ENCODE results near the gene BLVRA.
"Not testable (repeated sequence)": the region's sequence is repeated elsewhere in the genome, so short reads cannot be mapped to it uniquely, and the experiment has no call there.

Gene BLVRA

DNA sequence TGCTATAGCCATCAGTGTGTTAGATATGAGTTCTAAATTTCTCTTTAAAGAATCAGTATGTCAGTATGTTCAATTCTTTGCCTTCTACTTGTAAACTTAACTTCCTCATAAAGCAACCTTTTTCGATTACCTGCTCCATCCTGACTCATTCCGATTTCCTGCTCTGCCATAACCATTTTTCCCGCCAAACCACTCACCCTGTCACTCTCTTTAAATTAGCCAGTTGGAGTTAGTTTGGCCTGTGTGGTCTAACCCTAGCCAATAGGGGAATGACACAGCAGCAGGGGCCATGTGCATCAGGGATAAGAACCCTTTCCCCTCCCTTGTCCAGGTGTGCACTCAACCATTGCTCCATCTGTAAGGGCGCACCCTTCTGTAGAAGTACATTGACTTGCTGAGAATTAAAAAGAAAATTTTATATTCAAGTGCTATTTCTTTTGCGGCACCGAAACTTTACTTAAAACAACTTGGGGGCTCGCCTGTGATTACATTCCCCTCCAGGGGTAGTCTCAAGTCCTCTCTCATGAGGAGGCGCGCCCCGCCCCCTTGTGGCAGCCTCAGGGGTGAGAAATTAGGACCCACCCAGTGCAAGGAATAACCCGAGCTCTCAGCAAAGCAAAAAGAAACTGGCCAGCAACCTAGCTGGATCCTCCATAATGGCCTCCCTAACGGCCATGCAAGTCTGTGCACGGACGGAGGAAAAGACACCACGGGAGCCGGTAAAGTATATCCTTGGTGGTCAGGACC, 51.9 kb downstream of the BLVRA start:
- peak in 1 of 2 donors; percentile 44 for DNase-seq (ENCODE audit: low read depth in 2 of 2)

- no peak for DNase-seq (ENCODE audit: low read depth in 2 of 2)
Observed at GRCh38 chr7:43815373-43815772, 56.9 kb downstream of the BLVRA start.

DNA sequence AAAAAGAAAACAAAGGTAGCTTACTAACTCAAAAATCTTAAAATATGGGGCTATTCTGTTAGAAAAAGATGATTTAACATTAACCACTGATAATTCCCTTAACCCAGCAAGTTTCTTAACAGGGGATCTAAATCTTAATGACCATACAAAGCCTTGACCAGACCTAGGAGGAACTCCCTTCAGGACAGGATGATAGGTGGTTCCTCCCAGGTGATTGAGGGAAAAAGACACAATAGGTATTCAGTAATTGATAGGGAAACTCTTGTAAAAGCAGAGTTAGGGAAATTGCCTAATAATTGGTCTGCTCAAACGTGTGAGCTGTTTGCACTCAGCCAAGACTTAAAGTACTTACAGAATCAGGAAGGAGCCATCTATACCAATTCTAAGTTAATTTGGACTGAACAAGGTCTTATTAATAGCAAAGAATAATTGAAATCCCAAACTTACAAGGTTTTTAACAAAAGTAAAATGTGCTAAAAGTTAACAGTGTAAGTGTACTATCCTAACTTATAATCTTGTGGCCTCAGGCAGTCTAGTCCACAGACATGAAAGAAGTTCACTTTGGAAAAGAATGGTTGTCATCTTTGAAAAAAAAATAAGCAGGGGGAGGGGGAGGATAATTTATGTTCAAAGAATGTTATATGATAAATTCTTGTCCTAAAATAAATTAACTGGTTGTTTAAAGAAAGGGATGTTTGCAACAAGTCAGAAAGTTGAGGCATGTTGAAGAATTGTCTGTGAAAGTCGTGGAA, 57.7 kb downstream of the BLVRA start:
- DNase-seq (ENCODE audit: low read depth in 2 of 2) = not testable (repeated sequence)

GRCh38 chr7:43823425-43823824, 64.9 kb downstream of the BLVRA start:
- not testable (repeated sequence) for DNase-seq (ENCODE audit: low read depth in 2 of 2)

DNA sequence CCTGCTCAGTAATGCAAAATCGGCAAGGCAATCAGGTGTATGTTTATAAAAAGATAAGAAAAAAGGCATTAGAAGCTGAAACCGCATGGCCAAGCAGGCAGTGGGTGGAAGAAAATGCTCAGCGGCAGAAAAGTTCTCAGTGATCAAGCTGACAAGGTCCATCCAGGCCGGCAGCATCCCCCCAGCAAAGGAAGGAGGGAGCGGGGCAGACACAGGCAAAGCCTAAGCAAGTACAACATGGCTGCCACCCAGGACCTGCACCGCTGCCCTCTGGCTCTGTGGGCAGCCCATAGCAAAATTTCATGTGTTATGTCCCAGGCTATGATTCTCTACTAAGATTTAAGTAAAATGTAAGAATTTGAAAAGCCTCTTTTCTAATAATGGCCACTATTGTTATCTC, 65.5 kb downstream of the BLVRA start:
- no peak for DNase-seq (ENCODE audit: low read depth in 2 of 2)

DNA sequence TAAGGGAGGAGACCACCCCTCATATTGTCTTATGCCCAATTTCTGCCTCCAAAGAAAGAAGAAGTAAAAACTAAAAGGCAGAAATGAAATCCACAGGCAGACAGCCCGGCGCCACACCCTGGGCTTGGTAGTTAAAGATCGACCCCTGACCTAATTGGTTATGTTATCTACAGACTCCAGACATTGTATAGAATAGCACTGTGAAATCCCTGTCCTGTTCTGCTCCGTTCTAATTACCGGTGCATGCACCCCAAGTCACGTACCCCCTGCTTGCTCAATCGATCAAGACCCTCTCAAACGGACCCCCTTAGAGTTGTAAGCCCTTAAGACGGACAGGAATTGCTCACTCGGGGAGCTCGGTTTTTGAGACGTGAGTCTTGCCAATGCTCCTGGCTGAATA, 66.0 kb downstream of the BLVRA start:
- not testable (repeated sequence) for DNase-seq (ENCODE audit: low read depth in 2 of 2)

DNA sequence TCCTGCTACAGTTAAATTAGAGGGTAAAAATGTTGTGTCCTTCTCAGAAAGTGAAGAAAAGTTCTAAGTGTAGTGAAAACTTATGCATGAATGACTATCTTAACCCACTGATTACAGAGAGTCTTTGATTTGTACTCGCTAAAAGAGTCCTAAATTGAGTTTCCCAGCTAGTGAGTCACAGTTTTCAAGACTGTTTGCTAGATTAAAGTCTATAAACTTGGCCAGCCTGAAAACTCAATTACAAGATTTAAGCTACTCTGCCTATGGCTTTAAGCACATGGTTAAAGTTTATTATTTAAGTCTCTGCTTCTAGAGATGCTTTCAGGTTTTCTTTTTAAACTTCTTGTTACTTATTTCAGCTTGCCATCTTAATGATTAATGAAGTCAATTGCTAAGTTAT, 66.5 kb downstream of the BLVRA start:
- DNase-seq (ENCODE audit: low read depth in 2 of 2) = no peak

DNA sequence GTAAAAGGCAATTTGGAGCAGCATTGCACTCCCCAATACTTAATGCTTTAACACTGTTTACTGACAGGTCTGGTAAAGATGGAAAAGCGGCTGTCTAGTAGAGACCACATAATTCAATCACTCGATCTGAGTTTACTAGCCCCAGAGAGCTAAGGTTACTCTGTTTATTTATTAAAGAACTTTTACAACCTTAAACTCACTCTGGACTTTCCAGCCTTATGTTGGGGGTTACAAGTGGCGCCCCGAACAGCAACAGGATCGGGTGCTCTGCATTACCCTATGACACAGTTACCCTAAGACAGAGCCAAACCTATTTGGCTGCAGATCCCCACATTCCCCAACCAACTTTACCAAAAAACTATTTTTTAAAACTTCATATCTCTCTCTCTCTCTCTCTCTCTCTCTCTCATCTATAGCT, 66.9 kb downstream of the BLVRA start:
- DNase-seq (ENCODE audit: low read depth in 2 of 2) = no peak

DNA sequence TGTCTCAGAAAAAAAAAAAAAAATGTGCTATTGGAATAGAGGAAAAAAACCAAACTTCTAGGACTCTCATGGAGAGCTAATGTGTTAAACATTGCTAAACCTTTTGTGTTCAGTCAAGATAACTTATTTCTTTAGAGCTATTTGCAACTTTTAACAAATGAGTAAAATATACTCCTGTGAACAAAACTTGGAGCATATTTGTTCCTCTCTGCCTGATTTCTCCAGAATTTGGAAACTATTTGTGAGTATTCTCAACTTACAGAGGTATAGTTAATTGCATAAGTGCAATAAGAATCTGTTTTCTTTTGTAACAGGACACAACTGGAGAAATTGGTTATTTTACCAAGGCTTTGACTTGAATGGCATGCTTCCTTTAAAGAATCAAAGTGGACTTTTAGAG, 72.4 kb downstream of the BLVRA start:
- not testable (repeated sequence) for DNase-seq (ENCODE audit: low read depth in 2 of 2)

GRCh38 chr7:43834463-43835251, 76.2 kb downstream of the BLVRA start:
- peak in 1 of 2 donors; percentile 13 for DNase-seq (ENCODE audit: low read depth in 2 of 2)

- no peak for DNase-seq (ENCODE audit: low read depth in 2 of 2)
Observed at GRCh38 chr7:43838201-43838658, 79.8 kb downstream of the BLVRA start.

GRCh38 chr7:43843296-43843695, 84.8 kb downstream of the BLVRA start:
- DNase-seq (ENCODE audit: low read depth in 2 of 2) = no peak

GRCh38 chr7:43844257-43844656, 85.8 kb downstream of the BLVRA start:
- no peak for DNase-seq (ENCODE audit: low read depth in 2 of 2)

GRCh38 chr7:43844662-43845061, 86.2 kb downstream of the BLVRA start:
- no peak for DNase-seq (ENCODE audit: low read depth in 2 of 2)

- DNase-seq (ENCODE audit: low read depth in 2 of 2) = no peak
Observed at GRCh38 chr7:43847496-43847895, 89.0 kb downstream of the BLVRA start.

- no peak for DNase-seq (ENCODE audit: low read depth in 2 of 2)
Observed at GRCh38 chr7:43849047-43849446, 90.6 kb downstream of the BLVRA start.

DNA sequence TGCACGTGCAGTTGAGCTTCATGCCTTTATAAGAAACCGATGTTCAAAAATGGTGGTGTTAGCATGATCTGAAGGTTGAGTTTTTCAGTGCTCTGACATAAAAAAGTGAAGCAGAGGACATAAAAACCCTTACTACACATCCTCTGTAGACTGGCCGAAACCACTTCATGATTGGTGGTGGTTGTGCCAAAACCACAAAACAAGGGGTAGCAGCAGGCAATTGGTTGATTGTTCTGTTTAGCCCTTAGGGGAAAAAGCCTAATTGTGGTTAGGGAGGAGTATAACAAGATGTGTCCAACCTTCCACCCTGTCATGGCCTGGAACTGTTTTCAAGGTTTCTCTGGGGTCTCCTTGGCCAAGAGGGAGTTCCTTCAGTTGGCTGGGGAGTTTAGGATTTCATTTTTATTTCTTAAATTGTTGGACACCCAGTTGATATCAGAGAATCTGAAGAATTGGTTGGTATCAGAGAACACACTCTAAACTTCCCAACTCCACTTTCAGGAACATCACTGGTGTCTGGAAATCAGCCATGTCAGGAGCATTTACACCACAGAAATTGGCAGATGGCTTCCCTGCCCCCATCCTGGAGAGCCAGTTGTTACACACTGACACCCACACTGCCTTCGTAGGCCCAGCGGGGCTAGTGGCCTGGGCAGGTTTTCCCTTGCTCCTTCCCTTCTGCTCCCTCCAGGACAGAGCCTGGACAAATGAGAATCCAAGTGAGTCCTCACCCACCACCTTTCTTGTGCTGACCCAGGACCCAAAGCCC, 92.1 kb downstream of the BLVRA start:
- no peak for DNase-seq (ENCODE audit: low read depth in 2 of 2)

- DNase-seq (ENCODE audit: low read depth in 2 of 2) = no peak
Observed at GRCh38 chr7:43851805-43852204, 93.3 kb downstream of the BLVRA start.

GRCh38 chr7:43855176-43855575, 96.7 kb downstream of the BLVRA start:
- DNase-seq (ENCODE audit: low read depth in 2 of 2) = no peak

GRCh38 chr7:43856316-43856715, 97.8 kb downstream of the BLVRA start:
- DNase-seq (ENCODE audit: low read depth in 2 of 2) = no peak
